Suppressor macrophage (primary cell): Measurements from ENCODE around the gene NR2E1.

Experiments used
- DNase-seq, 4 experiments: peaks; one replicate each; pipeline ENCODE4 v3.0.0-alpha.2; 2020 to 2022
- total RNA-seq, 17 experiments: gene quantifications; one replicate each; lab custom pipeline; 2026; ENCODE audit warnings: mixed read lengths in 6 of 17, inconsistent platforms in 3 of 17; lab: John Stamatoyannopoulos, UW

The NR2E1 gene
- 0 to 2.1 (median 0) reads per million in 17 experiments for total RNA-seq

DNA sequence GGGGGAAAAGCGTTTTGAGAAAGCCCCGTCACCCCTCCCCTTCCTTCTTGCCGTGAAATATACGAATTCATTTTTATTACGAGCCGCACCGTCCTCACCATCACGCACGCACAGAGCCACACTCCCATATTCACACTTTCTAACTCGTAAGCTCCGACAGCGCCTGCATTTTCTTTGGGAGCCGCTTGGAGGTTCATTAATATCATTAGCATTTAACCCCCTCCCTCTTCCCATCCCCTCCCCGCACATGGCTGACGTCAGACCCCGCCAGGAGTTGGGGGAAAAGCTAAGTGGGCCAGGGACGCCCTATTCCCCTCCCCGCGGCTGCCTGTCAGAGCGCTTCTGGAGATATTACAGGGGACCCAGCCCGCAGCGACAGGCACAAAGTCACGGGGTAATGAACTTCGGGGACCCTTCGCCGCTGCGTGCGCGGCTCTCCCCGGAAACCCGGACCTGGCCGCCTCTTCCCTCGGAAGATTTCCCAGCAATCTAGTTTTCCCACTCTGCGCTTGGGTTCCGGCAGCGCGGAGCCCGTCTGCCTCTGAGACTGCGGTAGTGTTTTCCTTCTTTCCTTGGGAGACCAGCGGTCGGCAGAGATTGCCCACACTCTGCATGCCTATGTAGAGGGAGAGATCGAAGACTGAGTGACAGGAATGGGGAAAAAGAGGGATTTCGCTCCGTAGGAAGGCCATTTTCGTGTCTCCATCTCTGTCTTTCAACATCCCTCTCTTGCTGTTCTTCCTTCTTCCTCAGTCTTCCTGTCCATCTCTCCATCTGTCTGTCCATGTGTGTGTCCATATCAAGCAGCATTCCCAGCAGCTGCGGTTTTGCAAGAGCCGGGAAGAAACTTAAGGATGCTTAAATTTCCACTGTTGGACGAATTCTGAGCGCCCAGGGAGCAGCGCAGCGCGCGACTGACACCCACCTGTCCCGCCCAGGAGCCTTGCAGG is at the start of gene NR2E1:
Gene NR2E1, plus strand, starts transcription at position 309 of the 950 bp plus-strand sequence. CDS start 744 bp downstream, outside the sequence.
- DNase-seq = peak in 1 of 4 experiments; percentile 9

DNA sequence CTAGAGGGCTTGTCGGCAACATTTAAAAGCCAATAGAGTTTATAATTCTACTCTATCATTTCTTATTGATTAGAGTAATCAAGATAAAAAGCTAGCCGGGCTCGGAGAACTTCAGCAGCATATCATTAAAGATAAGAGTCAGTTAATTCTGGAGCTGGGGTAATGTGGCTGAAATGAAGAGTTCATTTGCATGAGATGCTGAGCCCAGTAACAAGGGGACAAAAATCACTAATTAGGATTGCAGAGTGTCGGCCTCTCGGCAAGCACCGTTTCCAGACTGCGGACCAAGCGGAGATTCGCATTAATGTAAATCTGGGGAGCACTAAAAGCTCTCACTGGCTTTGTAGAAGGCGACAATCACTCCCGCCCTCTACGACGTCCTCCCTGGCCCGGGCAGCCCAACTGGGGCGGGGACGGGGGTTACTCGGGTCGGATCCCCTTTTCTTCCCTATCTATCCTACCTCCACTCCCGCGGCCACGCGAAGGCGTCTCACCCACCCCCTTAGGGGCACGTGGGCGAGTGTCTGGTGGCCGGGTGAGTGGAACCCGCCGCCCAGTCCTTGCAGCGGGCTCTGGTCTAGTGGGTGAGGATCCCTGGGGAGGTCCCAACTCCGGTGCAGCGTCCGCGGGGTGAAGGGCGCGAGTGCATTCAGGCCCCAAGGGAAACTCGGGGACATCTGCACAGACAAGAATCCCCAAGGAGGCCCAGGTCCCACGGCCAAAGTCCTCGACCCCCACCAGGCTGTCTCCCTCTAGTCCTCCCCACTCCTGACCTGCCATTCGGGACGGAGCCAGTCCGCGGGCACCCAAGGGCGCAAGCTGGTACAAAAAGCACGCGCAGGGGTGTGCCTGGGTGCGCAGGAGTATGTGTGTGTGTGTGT is 49.0 kb upstream of the NR2E1 start:
- no peak for DNase-seq

DNA sequence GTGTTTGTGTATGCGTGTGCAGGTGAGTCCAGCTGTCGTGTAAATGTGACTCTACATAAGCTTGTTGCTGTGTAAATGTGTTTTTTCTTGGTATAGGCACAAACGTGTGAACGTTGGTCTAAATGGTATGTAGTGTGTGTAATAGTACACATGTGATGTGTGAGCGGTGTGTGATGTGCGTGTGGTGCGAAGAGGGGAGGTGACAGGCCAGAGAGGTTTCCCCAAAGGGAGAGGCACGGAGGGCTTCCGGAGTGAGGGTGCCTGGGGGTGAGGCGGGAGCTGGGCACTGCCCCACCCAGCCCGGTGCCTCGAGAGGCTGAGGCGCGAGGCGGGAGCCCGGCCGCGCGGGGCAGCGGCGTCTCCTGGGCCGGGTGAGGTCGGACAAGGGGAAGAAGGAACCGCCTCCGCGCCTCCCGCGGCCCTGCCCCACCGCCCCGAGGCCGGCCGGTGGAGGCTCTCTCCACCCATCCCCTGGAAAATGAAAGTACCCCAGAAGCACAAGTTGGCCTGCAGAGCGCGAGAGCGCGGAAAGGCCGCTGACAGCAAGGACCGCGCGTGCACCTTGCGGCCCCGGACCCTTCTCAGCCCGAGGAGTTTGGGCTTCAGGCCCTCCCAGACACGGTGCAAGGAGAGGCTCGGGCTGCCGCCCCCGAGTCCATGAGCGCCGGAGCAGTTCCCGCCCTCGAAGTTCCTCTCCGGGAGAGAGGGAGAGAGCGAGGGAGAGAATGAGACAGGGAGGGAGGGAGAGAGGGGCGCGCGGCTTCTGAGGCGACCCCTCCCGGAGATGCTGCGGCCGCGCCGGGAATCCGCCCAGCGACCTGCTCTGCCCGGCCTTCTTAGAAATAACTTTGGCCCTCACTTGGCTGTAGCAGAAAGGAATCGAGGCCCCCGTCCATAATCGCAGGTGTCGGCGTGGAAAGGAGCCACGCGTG is 48.1 kb upstream of the NR2E1 start:
- peak; percentile 36 to 72 (median 53) for DNase-seq

DNA sequence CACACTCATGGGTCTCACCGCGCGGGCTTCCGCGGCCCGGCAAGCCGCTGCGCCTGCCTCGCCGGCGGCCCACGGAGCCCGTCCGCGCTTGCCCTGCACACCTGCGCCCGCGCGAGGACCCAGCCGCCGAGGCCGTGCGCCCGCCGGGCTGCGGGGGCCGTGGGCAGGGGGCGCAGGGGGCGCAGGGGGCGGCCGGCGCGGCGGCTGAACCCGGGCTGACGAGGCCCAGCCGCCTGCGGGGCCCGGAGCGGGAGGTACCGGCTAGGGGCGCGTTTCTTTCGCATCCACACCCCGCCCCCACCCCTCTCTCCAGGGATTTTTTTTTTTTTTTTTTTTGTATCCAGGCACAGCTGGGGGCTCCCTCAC is 47.5 kb upstream of the NR2E1 start:
- no peak for DNase-seq

DNA sequence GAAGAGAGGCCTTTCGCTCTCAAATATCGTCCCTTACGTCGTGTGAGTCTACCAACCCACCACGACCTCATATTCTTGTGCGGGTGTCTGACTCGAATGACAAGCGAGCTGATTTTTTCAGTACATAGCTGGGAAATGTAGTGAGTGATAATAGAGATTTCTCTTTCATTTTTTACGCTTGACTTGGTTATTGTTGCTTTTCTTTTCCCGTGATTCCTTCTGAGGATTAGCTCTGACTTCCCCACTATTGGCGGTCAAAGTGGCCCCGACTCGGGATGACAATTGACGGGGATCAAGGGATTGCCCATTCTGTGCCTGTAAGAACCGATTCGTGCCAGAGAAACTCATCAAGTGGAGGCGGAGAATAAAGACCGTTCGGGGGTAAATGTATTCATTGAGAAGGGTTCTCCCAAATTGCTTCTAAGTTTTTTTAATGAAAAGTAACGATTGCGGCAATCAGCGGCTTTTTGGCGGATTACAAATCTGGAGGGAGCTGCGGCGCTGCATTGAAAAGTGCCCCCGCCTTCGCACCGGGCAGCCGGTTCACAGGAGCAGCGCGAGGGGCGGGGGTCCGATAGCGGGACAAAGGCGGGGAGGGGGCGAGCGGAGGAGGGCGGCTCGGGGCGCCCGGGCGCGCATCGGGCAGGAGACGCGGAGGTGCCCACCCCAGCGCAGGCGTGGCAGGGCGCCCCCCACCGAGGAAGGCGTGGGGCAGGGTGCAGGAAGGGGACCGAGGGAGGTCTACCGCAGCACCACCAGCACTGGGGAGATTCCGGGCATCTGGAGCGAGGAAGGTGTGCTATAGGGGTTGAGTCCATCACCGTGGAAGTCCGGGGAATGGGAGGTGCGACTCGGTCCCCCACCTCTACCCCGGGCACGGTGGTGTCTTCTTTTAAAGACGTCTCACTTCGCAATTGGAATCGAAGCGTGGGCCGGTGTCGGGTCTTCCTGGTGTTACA is 46.7 kb upstream of the NR2E1 start:
- DNase-seq = no peak

DNA sequence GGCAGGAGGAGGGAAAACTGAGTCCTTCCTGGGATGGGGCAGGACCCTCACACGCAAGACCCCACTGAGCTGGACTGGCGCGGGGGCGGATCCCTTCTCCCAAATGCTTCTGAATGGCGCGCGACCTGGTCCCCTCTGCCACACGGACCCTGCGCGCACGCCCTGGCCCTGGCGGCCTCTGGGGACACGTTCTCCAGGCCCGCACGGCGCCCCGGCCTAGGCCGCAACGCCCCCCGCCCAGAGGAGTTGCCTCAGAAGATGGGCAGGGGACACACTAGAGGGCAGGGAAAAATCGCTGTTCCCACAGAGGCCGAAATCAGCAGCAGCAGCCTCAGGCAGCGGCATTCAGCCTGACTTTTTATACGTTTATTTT is 46.1 kb upstream of the NR2E1 start:
- no peak for DNase-seq

DNA sequence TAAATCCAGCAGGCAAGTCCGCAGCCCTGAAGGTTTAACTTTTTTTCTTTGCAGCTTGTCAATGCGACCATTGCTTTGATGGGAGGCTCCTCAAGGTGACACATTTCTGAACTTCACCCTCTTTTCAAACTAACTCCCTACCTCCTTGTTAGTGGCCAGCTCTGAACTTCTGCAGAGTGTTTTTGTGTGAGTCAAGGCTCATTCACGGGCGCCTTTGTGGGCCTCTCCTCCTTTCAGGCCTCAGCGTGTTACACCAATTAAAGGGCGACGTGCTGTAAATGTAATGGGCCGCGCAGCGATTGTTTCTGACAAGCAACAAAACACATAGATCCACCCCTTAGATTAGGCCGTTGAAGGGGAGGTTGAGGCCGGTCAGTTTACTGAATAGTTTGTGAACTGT is 45.5 kb upstream of the NR2E1 start:
- no peak for DNase-seq

DNA sequence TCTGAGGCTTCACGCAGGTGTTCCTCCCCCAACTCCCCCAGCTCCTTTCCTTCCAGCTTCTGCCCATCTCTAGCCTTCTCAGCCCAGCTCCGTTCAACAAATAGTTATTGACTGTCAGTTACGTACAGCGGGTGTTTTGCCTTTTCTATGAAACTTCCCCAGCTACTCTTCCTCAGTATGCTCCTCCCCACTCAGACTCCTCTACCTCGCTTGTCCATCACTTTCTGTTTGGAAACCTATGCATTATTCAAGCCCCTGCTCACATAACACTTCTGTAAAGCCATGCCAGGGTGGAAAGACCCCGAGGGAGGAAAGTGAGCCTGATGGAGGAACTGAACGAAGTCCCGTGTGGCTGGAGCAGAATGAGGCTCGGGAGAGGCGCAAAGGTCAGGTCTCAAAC is 44.2 kb upstream of the NR2E1 start:
- DNase-seq = no peak

DNA sequence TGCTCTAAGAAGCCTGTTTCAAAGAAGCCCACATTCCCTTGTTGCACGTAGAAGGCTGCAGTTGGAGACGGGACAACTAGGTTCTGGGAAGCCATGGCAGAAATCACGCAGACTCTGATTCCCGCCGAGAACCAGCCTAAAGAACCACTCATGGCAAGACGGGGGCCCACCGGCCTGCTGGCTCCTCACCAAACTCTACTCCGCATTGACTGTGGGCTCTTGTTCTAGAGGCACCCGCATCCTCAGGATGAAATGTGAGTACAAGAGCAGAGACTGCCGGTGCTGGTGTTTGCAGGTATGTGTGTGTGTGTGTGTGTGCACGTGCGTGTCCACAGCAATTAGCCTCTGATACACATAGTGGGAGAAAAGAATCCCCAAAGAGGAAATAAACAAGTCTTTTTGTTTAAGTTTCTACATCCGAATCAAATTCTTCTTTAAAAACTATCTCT is 42.3 kb upstream of the NR2E1 start:
- DNase-seq = no peak

DNA sequence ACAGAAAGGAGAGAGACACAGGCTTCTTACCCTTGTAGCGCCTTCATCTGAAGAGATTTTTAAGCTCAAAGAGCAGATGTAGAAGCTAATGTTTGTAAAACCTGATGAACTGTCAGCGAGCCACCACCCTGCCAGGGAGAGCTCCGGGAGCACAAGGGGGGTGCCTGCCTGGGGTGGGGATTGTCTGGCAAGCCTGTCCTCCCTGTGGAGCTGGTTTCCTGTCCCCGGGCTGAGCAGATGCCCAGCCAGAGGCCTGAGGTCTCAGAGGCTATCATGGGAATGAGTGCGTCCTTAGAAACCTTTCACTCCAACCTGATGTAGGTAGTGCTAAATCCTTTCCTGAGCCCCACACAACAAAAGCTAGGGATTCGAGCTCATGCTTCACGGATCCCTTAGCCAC is 41.9 kb upstream of the NR2E1 start:
- no peak for DNase-seq

DNA sequence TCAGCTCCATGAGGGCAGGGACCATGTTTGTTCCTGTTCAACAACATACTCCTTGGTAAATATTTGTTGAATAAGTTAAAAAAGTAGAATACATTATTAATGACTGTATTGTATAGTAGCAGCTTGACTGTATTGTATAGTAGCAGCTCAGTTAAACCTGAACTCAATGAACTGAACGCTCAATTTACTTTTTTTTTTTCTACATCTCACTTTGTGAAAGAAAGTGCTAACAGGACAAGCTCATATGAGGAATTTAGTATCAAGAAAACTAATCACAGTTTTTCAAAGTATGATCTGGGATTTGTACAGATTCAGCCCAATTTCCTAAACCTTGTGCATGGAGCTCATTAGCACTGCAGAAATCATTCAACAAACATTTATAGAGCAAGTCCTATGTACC is 38.8 kb upstream of the NR2E1 start:
- DNase-seq = no peak

DNA sequence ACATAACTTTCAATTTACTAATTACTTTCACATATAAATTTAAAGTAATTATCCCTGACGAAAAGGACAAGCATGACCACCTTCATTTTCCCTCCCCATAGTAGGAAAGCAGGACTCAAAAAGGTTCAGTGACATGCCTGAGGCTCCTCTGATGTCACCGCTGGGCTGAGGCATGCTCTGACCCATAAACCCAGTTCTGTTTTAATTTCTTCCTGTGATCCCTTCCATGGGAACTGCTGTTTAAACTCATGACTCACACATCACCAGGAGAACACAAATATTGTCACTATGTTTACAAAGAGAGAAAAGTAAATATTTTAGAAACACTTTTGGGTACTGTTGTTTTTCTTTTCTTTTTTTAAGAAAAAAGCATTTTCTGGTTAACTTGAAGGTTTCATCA is 38.0 kb upstream of the NR2E1 start:
- peak in 1 of 4 experiments; percentile 63 for DNase-seq

DNA sequence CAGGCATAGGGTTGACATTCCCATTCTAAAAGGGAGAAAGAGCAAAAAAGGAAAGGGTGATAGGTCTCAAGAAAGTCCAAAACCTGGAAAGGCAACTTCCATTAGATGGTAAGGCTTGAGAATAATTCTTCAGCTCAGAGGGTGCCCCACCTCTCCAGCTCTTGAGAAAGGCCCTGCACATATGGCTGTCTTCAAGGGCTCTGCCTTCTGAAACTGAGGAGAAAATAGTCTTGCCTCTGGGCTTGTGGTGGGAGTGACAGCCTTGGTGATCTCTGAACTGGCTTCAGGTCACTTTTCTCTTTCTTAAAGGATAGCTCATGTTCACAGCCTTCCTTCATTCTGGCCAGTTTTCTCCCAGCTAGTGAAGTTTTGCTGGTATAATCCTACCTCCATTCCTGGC is 35.6 kb upstream of the NR2E1 start:
- DNase-seq = no peak

DNA sequence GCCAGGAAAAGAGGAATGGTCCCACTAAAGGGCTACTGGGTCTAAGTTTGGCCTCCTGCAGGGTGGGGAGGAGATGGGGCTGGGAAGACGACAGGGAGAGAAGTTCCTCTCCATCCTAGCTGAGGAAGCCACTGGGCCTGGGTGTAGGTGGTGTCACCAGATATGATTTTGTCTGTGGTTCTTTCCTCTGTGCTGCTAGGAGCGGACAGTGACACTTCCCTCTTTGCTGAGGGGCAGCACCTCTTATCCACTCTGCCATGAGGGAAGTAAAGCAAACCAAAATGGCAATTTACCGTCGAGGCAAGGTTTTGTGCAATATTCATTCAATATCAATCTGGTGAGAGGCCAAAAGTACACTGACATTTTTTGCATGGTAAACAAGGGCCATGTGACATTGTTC is 33.0 kb upstream of the NR2E1 start:
- DNase-seq = peak; percentile 43 to 70 (median 67)

DNA sequence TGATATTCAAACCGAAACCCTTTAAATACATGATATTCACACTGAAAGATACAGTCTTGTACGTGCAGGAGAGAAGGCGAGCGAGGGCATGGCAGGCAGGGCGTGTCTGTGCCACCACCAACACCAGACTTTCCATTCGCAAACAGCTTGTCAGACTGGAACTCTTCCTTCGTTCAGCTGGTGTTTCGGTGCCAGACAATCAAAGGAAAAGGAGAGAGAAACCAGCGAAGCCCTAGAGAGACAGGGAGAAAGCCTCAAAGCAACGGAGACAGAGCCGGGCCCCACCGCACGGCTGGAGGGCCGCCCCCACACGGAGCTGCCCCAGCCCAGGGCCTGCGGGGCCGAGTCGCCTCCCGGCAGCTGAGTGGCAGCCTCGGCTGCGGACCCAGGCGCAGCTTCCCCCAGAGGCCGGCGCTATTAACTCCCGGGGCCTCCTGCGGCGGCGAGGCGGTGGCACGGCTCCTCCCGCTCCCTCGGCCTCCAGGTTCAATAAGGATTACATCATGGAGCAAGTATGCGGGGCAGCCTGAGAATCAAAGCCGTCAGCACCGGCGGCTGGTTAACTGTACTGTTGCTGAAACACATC is 32.1 kb upstream of the NR2E1 start:
- DNase-seq = peak in 1 of 4 experiments; percentile 48

DNA sequence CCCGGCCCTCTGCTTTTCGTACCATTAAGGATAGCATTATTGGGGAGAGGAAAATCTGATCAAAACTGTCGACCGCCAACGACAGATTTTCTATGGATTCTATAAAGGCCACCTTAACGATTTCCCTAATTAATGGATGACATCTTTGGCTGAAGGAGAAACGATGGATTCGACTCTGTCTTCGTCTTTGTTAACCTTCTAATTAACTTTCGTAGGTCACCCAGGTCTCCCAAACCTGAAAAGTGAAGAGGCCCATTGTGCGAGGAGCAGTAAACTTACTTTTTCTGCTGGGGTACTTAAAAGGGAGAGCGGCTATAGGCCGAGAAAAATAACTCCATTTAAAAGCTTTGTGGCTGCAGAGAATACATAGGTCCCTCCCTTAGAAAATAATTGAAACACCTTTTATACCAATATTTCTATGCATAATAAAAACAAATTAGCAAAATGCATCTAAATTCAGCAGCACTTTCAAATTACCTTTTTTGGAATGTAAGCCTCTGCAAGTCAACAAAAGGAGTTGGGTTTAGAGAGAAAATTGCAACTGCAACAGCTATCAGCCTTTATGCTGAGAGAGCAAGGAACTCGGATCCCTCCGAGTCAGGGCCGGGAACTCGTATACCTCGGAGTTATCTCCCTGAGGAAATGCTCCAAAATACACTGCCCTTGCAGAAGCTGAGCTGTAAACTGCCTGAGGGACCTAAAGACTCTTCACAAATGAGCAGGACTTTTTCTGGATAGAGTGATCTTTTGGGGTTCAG is 31.4 kb upstream of the NR2E1 start:
- DNase-seq = no peak

DNA sequence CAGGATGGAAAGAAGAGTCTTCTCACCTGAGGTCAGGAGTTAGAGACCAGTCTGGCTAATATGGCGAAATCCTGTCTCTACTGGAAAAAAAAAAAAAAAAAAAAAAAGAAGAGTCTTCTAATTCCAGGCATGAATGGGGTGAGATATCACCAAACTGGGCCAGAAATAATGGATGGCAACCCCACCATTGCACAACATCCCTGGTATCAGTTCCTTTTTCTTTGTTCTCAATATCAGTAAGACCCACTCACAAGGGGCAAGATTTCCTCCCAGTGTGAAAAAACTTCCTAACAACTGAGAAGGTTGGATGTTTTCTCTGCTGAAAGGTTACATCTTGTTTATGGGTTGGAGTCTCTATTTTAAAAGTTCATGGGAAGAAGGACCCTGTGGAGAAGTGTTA is 23.6 kb upstream of the NR2E1 start:
- peak; percentile 58 to 67 (median 62) for DNase-seq

DNA sequence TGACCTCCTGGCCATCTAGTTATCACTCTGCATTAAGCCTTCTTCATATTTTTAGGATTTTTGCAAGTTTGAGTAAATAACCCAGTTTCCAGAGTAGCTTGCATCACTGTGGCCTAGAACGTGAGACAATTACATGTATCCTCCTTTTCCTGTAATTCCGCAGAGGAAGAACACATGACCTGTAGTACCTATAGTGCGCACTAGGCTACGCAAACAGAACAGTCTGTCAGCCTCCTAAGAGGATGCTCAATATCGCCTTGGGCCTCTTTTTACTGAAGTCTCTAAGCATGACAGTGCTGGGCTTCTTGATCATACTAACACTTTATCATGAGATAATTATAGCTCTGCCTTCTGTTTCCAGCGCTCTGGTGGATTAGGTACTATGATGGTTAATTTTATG is 20.2 kb upstream of the NR2E1 start:
- no peak for DNase-seq

DNA sequence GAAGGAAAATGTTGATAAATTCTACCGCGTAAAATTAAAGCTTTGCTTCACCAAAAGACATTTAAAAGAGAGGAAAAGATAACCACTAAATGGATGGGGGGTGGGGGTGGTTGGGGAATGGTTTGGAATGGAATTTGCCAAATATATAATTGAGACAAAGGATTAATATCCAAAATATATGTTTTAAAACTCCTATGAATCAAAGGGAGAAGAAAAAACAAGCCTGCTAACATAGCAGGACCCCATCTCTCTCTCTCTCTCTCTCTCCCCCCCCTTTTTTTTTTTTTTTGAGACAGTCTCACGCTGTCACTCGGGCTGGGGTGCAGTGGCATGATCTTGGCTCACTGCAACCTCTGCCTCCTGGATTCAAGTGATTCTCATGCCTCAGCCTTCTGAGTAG is 13.4 kb upstream of the NR2E1 start:
- no peak for DNase-seq
